GM21390 (cell line): Measurements from ENCODE around the gene RNF187.
A peak's percentile ranks its signal among the peaks of the same experiment; 100 is the strongest.

Source experiments
- ATAC-seq: cut with Tn5 transposase; IDR thresholded peaks from one replicate; pipeline ENCODE4 v1.9.1; 2021; ENCODE audit not compliant: unreplicated experiment

Gene RNF187

DNA sequence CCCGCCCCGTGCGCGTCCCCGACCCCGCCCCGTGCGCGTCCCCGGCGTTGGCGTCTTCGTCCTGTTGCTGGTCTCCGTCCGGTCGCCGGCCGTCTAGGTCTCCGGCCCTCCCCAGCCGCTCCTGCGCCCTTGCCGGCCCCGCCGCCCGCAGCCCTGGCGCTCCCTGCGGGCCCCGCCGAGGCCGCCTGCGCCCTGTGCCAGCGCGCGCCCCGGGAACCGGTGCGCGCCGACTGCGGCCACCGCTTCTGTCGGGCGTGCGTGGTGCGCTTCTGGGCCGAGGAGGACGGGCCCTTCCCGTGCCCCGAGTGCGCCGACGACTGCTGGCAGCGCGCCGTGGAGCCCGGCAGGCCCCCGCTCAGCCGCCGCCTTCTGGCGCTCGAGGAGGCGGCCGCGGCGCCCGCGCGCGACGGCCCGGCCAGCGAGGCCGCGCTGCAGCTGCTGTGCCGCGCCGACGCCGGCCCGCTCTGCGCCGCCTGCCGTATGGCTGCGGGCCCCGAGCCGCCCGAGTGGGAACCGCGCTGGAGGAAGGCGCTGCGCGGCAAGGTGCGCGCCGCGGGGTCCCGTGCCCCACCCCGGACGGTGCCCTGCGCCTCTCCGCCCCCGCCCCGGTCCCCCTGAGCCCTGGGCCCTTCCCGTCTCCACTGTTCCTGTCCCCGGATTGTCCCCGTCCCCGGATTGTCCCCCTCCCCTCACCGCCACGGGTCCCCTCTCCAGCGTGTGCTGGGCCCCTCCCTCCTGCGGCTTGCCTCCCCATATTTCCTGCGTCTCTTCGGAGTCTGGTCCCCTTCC is at the start of gene RNF187:
Gene RNF187, plus strand, starts transcription at position 47 of the 789 bp plus-strand sequence.
- ATAC-seq: peak; percentile 59

DNA sequence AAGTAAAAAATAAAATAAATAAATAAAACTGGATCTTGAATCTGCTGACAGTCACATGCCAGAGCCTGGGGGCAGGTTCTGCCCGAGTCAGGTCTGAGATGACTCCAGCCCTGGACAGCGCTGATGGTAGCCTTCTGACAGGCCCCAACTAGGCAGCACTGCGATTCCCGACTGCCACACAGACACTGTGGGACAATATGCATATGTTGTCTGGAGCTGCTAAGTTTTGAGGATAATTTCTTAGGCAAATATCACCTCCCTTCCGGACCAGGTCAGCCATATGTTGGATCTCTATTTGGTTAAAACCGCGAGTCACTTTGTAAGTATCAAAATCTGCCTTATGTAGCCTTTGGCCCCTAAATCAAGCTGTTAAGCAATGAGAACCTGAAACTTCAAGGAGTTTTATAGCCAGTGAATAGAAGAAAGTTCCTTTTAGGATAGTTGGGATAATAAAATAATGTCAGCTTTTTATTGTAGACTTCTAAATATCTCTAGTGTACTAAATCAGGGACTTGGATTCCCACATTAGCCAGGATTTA is 49.7 kb upstream of the RNF187 start:
- ATAC-seq: no peak

DNA sequence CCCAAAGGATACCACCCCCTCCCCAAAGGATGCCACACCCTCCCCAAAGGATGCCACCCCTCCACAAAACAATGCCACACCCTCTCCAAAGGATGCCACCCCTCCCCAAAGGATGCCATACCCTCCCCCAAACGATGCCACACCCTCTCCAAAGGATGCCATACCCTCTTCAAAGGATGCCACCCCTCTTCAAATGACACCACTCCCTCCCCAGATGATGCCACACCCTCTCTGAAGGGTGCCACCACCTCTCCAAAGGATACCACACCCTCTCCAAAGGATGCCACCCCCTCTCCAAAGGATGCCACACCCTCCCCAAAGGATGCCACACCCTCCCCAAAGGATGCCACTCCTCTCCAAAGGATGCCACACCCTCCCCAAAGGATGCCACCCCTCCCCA is 48.9 kb upstream of the RNF187 start:
- ATAC-seq: no peak

DNA sequence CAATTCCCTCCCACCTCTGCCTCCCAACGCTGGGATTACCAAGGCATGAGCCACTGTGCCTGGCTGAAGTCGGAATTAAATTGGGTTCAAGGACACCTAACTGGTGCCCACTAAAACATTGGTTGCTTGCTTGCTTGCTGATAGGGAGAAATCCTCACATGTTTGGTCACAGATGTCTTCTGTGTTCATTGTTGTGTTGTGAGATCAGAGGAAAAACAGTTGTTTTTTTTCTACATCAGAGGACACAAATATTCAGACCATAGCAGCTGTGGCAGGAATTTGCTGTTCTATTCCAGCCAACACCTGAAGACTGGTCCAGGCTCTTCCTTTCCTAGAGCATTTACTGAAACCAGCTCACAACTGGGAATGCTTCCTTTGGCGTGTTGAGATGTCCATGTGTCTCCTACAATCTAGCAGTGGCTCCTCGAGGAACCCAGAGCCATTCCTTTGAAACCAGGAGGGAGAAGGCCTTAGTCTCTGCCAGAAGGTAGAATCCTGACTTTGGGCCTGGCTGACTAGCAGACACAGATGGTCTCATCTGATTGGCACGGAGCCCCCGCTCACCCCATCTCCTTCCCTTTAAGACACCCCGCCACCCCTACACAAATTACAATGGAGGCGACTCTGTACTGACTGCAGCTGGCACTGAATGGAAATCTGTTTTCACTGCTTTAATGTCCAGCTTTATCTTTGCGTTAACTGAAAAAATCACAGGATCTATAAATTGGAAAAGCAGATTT is 46.3 kb upstream of the RNF187 start:
- no peak for ATAC-seq

DNA sequence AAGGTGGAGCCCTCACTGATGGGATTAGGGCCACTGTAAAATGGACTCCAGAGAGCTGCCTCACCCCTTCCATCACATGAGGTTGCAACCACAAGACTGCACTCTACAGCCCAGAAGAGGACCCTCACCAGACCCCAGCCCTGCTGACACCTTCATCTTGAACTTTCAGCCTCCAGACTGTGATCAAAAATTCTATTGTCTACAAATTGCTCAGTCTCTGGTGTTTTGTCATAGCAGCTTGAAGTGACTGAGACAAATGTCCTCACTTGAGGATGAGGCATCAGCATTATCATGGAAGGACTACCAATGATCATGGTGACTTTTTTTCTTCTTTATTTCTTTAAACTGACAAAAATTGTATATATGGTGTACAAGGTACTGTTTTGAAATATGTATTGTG is 43.8 kb upstream of the RNF187 start:
- no peak for ATAC-seq

DNA sequence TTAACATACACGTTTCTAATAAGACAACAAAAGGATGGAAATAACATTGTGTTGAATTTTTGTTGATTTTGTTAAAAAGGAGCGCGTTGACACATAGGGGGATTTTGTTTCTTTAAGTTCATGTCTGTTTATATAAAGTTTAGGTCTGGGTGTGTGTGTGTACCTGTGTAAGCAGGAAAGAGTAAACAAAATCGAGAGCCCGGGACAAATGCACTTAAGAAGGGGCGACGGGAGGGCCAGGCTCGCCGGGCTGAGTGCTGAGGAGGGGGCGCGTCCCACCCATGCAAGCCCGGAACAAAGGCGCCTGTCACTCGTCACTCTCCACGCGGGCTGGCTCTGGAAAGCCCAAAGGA is 41.7 kb upstream of the RNF187 start:
- no peak for ATAC-seq

DNA sequence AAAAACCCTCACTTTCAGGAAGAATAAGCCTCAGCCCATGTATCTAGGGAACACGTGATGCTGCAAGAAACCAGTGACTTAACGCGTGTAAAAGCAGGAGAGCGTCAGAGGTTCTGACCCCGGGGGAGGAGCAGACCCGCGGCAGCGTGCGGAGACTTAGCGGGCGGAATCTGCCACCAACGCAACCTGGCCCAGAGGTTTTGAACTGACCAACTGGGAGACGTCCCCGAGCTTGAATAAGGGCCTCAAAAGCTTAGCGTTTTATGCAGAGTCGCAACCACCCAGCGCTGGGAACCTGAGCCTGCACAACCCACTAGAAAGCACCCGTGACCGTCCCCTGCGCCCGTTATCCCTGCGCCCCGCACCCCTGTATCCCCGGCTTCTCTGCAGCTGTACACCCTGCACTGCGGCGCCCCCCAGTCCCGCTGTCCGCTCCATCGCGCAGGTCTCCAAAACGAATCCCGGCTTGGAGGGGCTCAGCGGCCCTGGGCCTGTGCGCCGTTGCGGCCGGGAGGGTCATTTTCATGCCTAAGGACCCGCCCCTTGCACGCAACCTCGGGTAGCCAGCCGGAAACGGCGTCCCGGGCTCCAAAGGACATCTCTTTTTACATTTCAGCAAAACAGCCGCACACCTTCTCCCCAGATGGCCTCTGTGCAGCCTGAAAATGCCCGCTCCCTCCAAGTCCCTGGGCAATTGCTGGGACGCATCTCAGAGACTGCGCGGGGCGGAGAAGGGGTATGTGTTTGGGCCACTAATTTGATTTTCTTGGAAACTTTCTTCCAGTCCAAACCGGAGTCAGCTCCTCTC is 41.1 kb upstream of the RNF187 start:
- ATAC-seq: peak; percentile 78

DNA sequence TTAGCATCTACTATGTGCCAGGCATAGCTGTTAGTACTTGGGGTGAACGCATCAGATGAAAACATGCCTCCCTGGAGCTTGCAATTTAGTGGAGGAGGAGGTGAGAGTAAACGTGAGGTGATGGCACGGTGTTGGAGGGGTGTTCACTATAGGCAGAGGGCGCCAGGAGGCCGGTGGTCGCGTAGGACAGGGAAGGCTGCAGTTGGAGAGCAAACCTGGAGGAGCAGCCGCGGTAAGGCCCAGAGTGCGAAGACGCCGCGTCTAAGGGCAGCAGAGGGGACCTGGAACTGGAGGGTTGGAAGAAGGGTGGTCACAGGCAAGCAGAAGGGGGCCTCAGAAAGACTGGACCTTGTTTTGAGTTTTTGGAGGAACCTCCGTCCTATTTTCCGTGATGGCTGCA is 40.3 kb upstream of the RNF187 start:
- ATAC-seq: no peak

DNA sequence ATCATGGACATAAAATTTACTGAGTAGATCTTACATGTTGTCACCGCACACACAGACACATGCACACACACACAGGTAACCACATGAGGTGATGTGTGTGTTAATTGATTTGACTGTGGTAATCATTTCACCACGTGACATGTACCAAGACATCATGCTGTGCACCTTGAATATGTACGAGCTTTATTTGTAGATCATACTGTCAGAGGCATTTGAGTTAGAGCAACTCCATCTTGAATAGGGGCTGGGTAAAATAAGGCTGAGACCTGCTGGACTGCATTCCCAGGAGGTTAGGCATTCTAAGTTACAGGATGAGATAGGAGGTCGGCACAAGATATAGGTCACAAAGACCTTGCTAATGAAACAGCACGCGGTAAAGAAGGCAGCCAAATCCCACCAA is 38.8 kb upstream of the RNF187 start:
- ATAC-seq: no peak

DNA sequence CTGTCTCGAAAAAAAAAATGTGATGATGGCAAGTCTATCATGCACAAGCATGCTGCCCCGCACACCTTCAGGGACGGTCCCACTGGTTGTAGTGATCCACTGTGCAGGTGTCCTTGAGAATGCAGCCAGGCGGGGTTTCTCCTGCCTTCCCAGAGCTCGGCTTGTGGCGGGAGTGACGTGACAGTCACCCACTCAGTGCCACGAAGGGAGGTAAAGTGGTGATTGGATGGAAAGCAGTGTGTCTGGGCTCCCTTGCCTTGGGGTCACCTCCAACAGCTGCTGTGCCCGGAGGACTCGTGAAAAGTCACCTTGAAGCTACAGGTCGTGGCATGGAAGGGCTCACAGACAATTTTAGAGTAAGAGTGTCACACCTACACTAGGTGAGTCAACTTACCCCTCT is 37.0 kb upstream of the RNF187 start:
- ATAC-seq: no peak

DNA sequence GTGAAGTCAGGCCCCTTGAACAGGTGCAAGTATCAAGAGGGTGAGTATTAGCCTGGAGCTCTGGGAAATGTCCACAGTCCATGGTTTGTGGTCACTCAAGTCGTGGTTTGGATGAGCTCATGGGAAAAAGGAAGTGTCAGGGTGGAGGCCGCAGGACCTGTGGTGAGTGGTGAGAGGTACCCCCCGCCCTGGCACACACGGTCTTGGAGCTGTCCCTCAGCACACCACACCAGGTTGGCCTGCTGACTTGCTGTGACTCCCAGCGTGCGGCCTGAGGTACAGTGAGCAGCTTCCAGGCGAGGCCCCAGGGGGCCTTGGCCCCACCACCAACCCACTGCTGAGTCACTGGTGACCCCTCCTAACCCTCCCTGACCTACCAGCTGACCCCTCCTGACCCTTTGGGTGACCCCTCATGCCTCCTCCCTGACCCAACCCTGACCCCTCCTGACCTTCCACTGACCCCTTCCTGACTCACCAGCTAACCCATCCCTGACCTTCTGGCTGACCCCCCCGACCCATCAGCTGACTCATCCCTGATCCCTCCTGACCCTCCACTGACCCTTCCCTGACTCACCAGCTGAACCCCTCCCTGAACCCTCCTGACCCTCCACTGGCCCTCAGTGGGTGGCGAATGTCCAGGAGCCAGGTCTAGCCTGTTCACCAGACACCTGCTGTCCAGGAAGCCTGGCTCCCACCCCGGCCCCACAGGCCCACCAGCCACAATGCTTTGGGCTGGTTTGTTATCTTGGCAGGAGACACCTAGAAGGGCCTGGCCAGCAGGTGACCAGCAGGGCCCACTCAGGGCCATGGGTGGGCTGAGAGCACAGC is 34.8 kb upstream of the RNF187 start:
- no peak for ATAC-seq

DNA sequence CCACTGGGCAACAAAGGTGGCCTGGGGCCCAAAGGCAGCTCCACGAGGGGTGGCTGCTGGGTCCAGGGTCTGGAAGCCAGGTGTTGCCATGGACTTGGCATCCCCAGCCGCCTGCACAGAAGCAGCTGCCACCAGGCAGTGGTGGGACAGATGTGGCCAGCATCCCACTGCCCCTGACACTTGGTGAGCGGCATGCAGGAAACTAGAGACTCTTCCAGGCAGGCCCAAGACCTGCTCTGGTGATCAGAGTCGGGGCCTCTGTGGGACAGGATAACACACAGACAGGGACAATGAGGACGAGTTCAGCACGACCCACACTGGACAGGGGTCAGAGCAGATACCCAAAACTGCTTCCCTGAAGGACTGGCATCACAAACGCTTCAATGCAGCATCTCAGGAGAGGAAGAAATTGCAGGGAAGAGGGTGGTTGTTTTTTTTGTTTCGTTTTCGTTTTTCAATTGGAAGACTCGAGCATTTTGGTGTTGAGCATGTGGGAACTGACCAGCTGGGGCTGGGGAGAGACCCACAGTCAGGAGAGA is 34.1 kb upstream of the RNF187 start:
- ATAC-seq: no peak

DNA sequence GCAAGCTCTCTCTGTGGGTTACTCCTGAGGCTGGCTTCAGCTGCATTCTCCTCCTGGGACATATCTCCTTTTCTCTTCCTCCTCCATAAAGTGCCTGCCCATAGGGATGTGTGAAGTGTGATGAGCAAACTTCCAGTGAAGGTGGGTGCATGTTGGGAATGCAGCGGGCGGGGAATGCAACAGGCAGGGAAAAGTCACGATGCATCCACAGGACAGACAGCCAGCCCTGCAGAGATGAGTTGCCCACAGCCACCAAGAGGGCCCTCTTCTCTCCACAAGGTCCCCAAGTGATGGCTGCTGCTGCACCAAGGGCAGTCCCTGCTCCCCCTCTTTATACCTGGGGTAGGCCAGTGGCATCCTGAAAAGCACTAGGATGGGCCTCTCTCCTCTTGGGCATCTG is 33.6 kb upstream of the RNF187 start:
- ATAC-seq: no peak

DNA sequence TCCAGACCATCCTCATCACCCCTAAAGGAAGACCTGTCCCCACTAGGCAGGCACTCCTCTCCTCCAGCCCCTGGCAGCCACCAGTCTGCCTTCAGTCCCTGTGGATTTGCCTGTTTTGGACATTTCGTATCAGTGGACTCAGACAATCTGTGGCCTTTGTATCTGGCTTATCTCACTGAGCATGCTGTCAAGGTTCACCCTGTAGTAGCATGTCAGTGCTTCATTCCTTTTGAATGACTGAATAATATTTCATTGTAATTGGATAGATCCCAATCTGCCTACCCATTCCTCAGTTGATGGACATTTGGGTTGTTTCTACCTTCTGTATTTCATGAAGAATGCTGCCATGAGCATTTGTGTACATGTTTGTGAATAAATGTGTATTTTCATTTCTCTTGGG is 32.9 kb upstream of the RNF187 start:
- no peak for ATAC-seq

DNA sequence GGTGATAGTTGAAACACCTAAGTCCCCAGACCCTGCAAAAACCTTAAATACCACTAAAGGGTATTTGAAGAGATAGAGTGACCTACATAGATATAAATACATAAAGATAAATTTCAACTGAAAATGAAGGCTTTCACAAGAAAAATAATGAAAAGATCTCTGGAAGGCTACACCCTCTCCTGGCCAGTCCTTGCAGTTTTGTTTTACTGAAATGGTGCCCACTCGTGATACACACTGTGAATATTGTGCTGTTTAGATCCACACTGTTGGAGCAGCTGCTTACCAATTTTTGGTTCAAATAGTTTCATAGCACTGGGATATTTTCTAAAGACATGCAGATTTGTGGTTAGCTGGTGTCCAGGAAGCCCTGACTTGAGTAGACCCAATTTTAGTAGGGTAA is 31.5 kb upstream of the RNF187 start:
- ATAC-seq: no peak

DNA sequence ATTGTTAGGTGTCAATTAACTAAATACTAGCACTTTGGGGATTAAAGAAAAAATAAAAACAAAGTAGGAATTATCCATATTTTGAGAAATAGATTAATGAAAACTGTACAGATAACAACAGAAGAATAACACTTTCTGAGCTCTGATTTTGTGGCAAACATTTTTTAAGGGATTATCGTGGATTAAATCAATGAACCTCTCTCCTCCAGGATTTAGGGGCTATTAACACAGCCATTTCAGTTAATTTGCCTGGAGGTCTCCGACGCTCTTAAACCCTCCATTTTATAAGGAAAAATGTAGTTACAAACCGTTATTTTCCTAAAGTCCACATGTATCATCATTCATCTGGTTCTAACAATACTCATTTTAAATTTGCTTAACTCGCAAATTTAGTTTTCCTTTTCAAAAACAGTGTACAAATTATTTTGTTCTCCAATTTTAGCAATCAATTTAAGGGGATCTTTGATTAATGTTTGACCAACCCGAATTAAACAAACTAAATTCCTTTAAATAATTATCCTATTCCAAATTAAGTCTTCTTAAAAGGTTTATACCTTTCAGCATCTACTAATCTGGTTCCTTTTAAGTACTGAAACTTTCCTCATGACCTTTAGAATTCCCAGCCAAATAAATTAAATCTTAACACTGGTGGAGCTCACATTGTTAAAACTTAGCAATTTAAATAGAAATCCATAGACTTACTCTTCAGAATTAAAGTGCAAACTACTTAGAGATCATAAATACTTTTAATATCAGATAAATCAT is 30.7 kb upstream of the RNF187 start:
- no peak for ATAC-seq

DNA sequence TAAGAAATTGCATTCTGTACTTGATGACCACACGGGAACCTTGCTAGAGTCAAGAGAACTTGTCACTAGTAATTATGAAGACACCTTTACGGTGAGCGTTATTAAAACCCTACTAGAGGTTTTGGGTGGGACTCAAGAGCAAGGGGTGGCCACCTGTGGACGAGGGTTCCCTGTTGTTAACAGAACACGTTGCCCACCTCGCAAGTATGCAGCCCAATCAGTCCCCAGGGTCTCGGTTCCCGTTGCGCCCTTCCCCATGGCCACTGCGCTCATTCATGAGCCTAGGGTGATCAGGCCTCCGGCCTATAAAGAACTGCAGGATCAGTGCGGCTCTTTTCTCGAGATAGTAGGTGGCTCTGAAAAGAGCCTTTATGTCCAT is 30.2 kb upstream of the RNF187 start:
- ATAC-seq: peak; percentile 4

DNA sequence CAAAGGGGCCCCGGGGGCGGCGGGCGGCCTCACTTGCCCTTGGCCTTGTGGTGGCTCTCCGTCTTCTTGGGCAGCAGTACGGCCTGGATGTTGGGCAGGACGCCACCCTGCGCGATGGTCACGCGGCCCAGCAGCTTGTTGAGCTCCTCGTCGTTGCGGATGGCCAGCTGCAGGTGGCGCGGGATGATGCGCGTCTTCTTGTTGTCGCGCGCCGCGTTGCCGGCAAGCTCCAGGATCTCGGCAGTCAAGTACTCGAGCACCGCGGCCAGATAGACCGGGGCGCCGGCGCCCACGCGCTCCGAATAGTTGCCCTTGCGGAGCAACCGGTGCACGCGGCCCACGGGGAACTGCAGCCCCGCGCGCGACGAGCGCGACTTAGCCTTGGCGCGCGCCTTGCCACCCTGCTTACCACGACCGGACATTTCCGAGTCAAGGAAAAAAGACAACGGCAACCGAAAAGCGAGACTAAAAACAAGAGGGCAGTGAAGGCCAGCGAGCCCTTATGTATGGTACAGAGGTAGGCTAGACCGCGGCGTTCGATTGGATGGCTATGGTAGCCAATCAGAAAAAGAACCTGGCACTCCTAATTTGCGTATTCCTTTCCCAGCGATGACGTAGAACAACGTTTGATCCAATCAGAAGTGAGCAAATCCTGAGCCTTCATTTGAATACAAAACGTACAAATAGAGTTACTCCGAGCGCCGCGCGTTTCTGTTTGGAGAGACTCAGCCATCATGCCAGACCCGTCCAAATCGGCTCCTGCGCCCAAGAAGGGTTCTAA is 29.6 kb upstream of the RNF187 start:
- peak; percentile 82 for ATAC-seq
